ENCODE results near the gene TMC6. TPM values are rescaled to one million over a fixed set of nuclear protein-coding genes. Genes with fewer than 3 reads are reported as not detected.

The TMC6 gene
- total and polyA plus RNA-seq, 2 of the 13 experiments (the other 11 are each of a cell fraction or from before 2014, with no cell fraction given) = 48.4 to 99.1 TPM

- TF ChIP-seq NRL (CRISPR knock-in tag; IDR thresholded peaks at IDR 0.05; ENCODE audit: borderline replicate concordance) (no peak), NFKB2 (CRISPR knock-in tag; IDR thresholded peaks at IDR 0.05; ENCODE audit: borderline replicate concordance) (no peak; the same call in 1 of the 2 replicates), MEIS1 (CRISPR knock-in tag; IDR thresholded peaks at IDR 0.05; ENCODE audit: borderline replicate concordance) (no peak), UBTF (CRISPR knock-in tag; IDR thresholded peaks at IDR 0.05) (peak; percentile 53; the same call in 1 of the 2 replicates), ZBTB14 (CRISPR knock-in tag; IDR thresholded peaks at IDR 0.05) (no peak), LCORL (IDR thresholded peaks at IDR 0.05) (no peak), LCORL (CRISPR knock-in tag; IDR thresholded peaks at IDR 0.05) (no peak; the same call in 1 of the 2 replicates), TFAP4 (IDR thresholded peaks at IDR 0.05; ENCODE audit: borderline replicate concordance, low read depth) (no peak), JUNB (CRISPR knock-in tag; IDR thresholded peaks at IDR 0.05; ENCODE audit: borderline replicate concordance) (no peak), PPARG (CRISPR knock-in tag; conservative IDR thresholded peaks at IDR 0.05) (peak; percentile 47; the same call in 1 of the 2 replicates), ZNF768 (CRISPR knock-in tag; IDR thresholded peaks at IDR 0.05) (peak; percentile 93), PRDM10 (CRISPR knock-in tag; IDR thresholded peaks at IDR 0.05; ENCODE audit: low read depth) (no peak), MBNL3 (CRISPR knock-in tag; conservative IDR thresholded peaks at IDR 0.05) (no peak), SALL2 (CRISPR knock-in tag; IDR thresholded peaks at IDR 0.05) (0 out of 2 replicates have a peak, but pooled peaks have one; percentile 56), KDM1A (CRISPR knock-in tag; IDR thresholded peaks at IDR 0.05) (no peak), ZC3H13 (CRISPR knock-in tag; IDR thresholded peaks at IDR 0.05) (peak; percentile 3; the same call in 1 of the 2 replicates), ZNF441 (CRISPR knock-in tag; IDR thresholded peaks at IDR 0.05; ENCODE audit: borderline replicate concordance) (no peak), ZNF383 (CRISPR knock-in tag; IDR thresholded peaks at IDR 0.05; ENCODE audit: borderline replicate concordance) (no peak), ETV6 (CRISPR knock-in tag; conservative IDR thresholded peaks at IDR 0.05) (no peak), ZNF891 (CRISPR knock-in tag; IDR thresholded peaks at IDR 0.05) (no peak), NCOR1 (IDR thresholded peaks at IDR 0.05; ENCODE audit: borderline replicate concordance, low read length) (no peak), KLF15 (CRISPR knock-in tag; IDR thresholded peaks at IDR 0.05; ENCODE audit: borderline replicate concordance) (no peak)
These were observed 15.7 kb upstream of the TMC6 start (continued) for GRCh38 chr17:78144147-78144719.

All from HepG2 (cell line).